GM18870 (cell line): ENCODE measurements around the gene ACSF2.

Source experiments
- ATAC-seq: cut with Tn5 transposase; IDR thresholded peaks from one replicate; pipeline ENCODE4 v1.9.1; 2021; ENCODE audit warnings: moderate library complexity; ENCODE audit not compliant: unreplicated experiment

ACSF2 gene

GRCh38 chr17:50519141-50519834 is 93.3 kb downstream of the ACSF2 start:
- ATAC-seq = no peak

GRCh38 chr17:50520483-50520882 is 94.5 kb downstream of the ACSF2 start:
- ATAC-seq = no peak

- no peak for ATAC-seq
Observed at GRCh38 chr17:50521514-50521913, 95.5 kb downstream of the ACSF2 start.

- ATAC-seq = no peak
Observed at GRCh38 chr17:50522766-50523165, 96.7 kb downstream of the ACSF2 start.

GRCh38 chr17:50523208-50523607 is 97.2 kb downstream of the ACSF2 start:
- no peak for ATAC-seq
